Activated effector memory CD4-positive, alpha-beta T cell treated with Interleukin-2 at 50 U/mL for 16 hours (primary cell): ENCODE measurements around the gene MS4A15.

Experiments
- DNase-seq: peaks from one replicate; pipeline ENCODE4 v3.0.0-alpha.2; 2020

MS4A15 gene

GRCh38 chr11:60780774-60781173 is 24.1 kb downstream of the MS4A15 start:
- no peak for DNase-seq

GRCh38 chr11:60781286-60781980 is 24.8 kb downstream of the MS4A15 start:
- no peak for DNase-seq

- DNase-seq: no peak
Measured at GRCh38 chr11:60781981-60782316, 25.3 kb downstream of the MS4A15 start.

- no peak for DNase-seq
Measured at GRCh38 chr11:60782393-60783140, 25.9 kb downstream of the MS4A15 start.

GRCh38 chr11:60783141-60783484 is 26.4 kb downstream of the MS4A15 start:
- no peak for DNase-seq

GRCh38 chr11:60783911-60784310 is 27.2 kb downstream of the MS4A15 start:
- DNase-seq: no peak

- DNase-seq: no peak
Measured at GRCh38 chr11:60785136-60785535, 28.5 kb downstream of the MS4A15 start, which contains the start of gene MS4A10. TSS of gene MS4A10 (plus strand) at chr11:60785333. CDS start at chr11:60790336, 5,003 bp downstream.

GRCh38 chr11:60785806-60786361 is 29.2 kb downstream of the MS4A15 start:
- no peak for DNase-seq

- DNase-seq: no peak
Measured at GRCh38 chr11:60786811-60787567, 30.3 kb downstream of the MS4A15 start.

GRCh38 chr11:60788401-60789125 is 31.9 kb downstream of the MS4A15 start:
- no peak for DNase-seq

- no peak for DNase-seq
Measured at GRCh38 chr11:60790726-60791125, 34.1 kb downstream of the MS4A15 start.

- no peak for DNase-seq
Measured at GRCh38 chr11:60791153-60791933, 34.7 kb downstream of the MS4A15 start.

GRCh38 chr11:60792521-60792920 is 35.9 kb downstream of the MS4A15 start:
- DNase-seq: no peak

GRCh38 chr11:60795291-60795690 is 38.6 kb downstream of the MS4A15 start:
- DNase-seq: no peak

- DNase-seq: no peak
Measured at GRCh38 chr11:60797846-60798630, 41.4 kb downstream of the MS4A15 start.

GRCh38 chr11:60798631-60799030 is 42.0 kb downstream of the MS4A15 start:
- DNase-seq: no peak

- no peak for DNase-seq
Measured at GRCh38 chr11:60801194-60801593, 44.5 kb downstream of the MS4A15 start.

- DNase-seq: no peak
Measured at GRCh38 chr11:60803273-60803936, 46.7 kb downstream of the MS4A15 start.

- DNase-seq: no peak
Measured at GRCh38 chr11:60809249-60809648, 52.6 kb downstream of the MS4A15 start.

- no peak for DNase-seq
Measured at GRCh38 chr11:60809691-60810090, 53.0 kb downstream of the MS4A15 start.

- DNase-seq: no peak
Measured at GRCh38 chr11:60810151-60810550, 53.5 kb downstream of the MS4A15 start.
